Measurements from ENCODE around the gene TMEM94. TPM values are rescaled to one million over a fixed set of nuclear protein-coding genes. Genes with fewer than 3 reads are reported as not detected.
A peak's percentile ranks its signal among the peaks of the same experiment; 100 is the strongest.

TMEM94 gene
- total RNA-seq, 4 donors from 2014 or later: 128 to 708 (median 280) TPM

- no peak overlapping the region for H3K4me3 ChIP-seq
- WGBS, 2 donors (ENCODE audit: low coverage in 1 of 2): 76% methylated on average over 13 of the region's 14 CpGs; no CpG with 5 or more reads in 1 of the 2 donors
- peaks cover 0 to 18% (median 0%) of the 10 kb centered on the region in 4 donors for H3K36me3 ChIP-seq
- no peaks in the 10 kb centered on the region for H3K9me3 ChIP-seq
- peaks cover 0 to 29% (median 12%) of the 10 kb centered on the region in 4 donors for H3K4me1 ChIP-seq
- DNase-seq: no peak
- in situ Hi-C loops (cut with MboI; ENCODE audit: low pct_ligation_motif_present in 1 of 4, low pct_unique_long_range_greater_than_20kb in 1 of 4, low sequenced_read_pairs in 3 of 4): no loop called here
- H3K27ac ChIP-seq: peak overlapping the region in 3 of 4 donors; percentile 37 to 75 (median 72)
- intact Hi-C loops (cut with DNase I; ENCODE audit: low total_unique reads): no loop called here
- TF ChIP-seq POLR2A (IDR thresholded peaks at IDR 0.05): no peak
- no peak for TF ChIP-seq EP300 (IDR thresholded peaks at IDR 0.05; ENCODE audit: low read depth)
- TF ChIP-seq POLR2AphosphoS5 (IDR thresholded peaks at IDR 0.05): no peak
- no peak for TF ChIP-seq CTCF (IDR thresholded peaks at IDR 0.05)
- no peaks in the 10 kb centered on the region for H3K27me3 ChIP-seq
Measured at GRCh38 chr17:75489511-75489955, 33.1 kb downstream of the TMEM94 start.

- no peak overlapping the region for H3K4me3 ChIP-seq
- H3K36me3 ChIP-seq: peaks cover 0 to 18% (median 2%) of the 10 kb centered on the region in 4 donors
- DNase-seq: peak; percentile 70
- H3K9me3 ChIP-seq: no peaks in the 10 kb centered on the region
- TF ChIP-seq EP300 (IDR thresholded peaks at IDR 0.05; ENCODE audit: low read depth) (no peak), CTCF (IDR thresholded peaks at IDR 0.05) (no peak), POLR2A (IDR thresholded peaks at IDR 0.05) (peak; percentile 29), POLR2AphosphoS5 (IDR thresholded peaks at IDR 0.05) (peak in 2 of 3 donors; percentile 6 to 10)
- 63% methylated on average over 14 of the region's 14 CpGs; no CpG with 5 or more reads in 1 of the 2 donors for WGBS, 2 donors (ENCODE audit: low coverage in 1 of 2)
- intact Hi-C loops (cut with DNase I; ENCODE audit: low total_unique reads) (no loop called here), in situ Hi-C loops (cut with MboI; ENCODE audit: low pct_ligation_motif_present in 1 of 4, low pct_unique_long_range_greater_than_20kb in 1 of 4, low sequenced_read_pairs in 3 of 4) (loop anchor here in 1 of 4 donors (10.0 kb wide), 1 partner anchor 65 kb away; no protein-coding TSS in a partner anchor)
- peak overlapping the region; percentile 37 to 75 (median 68) for H3K27ac ChIP-seq
- H3K4me1 ChIP-seq: peaks cover 0 to 29% (median 12%) of the 10 kb centered on the region in 4 donors
- no peaks in the 10 kb centered on the region for H3K27me3 ChIP-seq
Measured at GRCh38 chr17:75490173-75490743, 33.8 kb downstream of the TMEM94 start.

- H3K27ac ChIP-seq: peak overlapping the region in 3 of 4 donors; percentile 37 to 75 (median 72)
- H3K36me3 ChIP-seq: peaks cover 0 to 18% (median 4%) of the 10 kb centered on the region in 4 donors
- no peaks in the 10 kb centered on the region for H3K27me3 ChIP-seq
- intact Hi-C loops (cut with DNase I; ENCODE audit: low total_unique reads): no loop called here
- in situ Hi-C loops (cut with MboI; ENCODE audit: low pct_ligation_motif_present in 1 of 4, low pct_unique_long_range_greater_than_20kb in 1 of 4, low sequenced_read_pairs in 3 of 4): loop anchor here in 1 of 4 donors (10.0 kb wide), 1 partner anchor 66 kb away; no protein-coding TSS in a partner anchor
- WGBS, 2 donors (ENCODE audit: low coverage in 1 of 2): 91% methylated on average over 19 of the region's 19 CpGs; no CpG with 5 or more reads in 1 of the 2 donors
- TF ChIP-seq CTCF (IDR thresholded peaks at IDR 0.05) (no peak), POLR2A (IDR thresholded peaks at IDR 0.05) (no peak), EP300 (IDR thresholded peaks at IDR 0.05; ENCODE audit: low read depth) (no peak), POLR2AphosphoS5 (IDR thresholded peaks at IDR 0.05) (no peak)
- H3K9me3 ChIP-seq: no peaks in the 10 kb centered on the region
- no peak overlapping the region for H3K4me3 ChIP-seq
- no peak for DNase-seq
- H3K4me1 ChIP-seq: peaks cover 0 to 29% (median 12%) of the 10 kb centered on the region in 4 donors
Measured at GRCh38 chr17:75490953-75491649, 34.7 kb downstream of the TMEM94 start.

- 92% methylated on average over 15 of the region's 15 CpGs; no CpG with 5 or more reads in 1 of the 2 donors for WGBS, 2 donors (ENCODE audit: low coverage in 1 of 2)
- H3K27ac ChIP-seq: no peak overlapping the region
- H3K4me1 ChIP-seq: peaks cover 0 to 29% (median 12%) of the 10 kb centered on the region in 4 donors
- in situ Hi-C loops (cut with MboI; ENCODE audit: low pct_ligation_motif_present in 1 of 4, low pct_unique_long_range_greater_than_20kb in 1 of 4, low sequenced_read_pairs in 3 of 4): loop anchor here in 1 of 4 donors (10.0 kb wide), 1 partner anchor 67 kb away; no protein-coding TSS in a partner anchor
- intact Hi-C loops (cut with DNase I; ENCODE audit: low total_unique reads): no loop called here
- DNase-seq: no peak
- TF ChIP-seq POLR2A (IDR thresholded peaks at IDR 0.05) (no peak), POLR2AphosphoS5 (IDR thresholded peaks at IDR 0.05) (no peak), EP300 (IDR thresholded peaks at IDR 0.05; ENCODE audit: low read depth) (no peak), CTCF (IDR thresholded peaks at IDR 0.05) (no peak)
- H3K36me3 ChIP-seq: peaks cover 0 to 18% (median 6%) of the 10 kb centered on the region in 4 donors
- no peaks in the 10 kb centered on the region for H3K27me3 ChIP-seq
- no peaks in the 10 kb centered on the region for H3K9me3 ChIP-seq
- no peak overlapping the region for H3K4me3 ChIP-seq
Measured at GRCh38 chr17:75491680-75492079, 35.2 kb downstream of the TMEM94 start.
